OCI-LY1 (cell line): ENCODE data around the gene LRRC66.

Experiments
- H2AFZ ChIP-seq: fragments of 200-600 bp; sonication (generic), shearing (Covaris generic); 2 replicates; pipeline ENCODE4 v1.6.0; 2014; ENCODE audit warnings: antibody characterized with exemption, mild to moderate bottlenecking, low read length
- H3F3A ChIP-seq: fragments of 200-600 bp; sonication (generic), shearing (Covaris generic); 2 replicates; pipeline ENCODE4 v1.6.0; 2014; ENCODE audit warnings: mild to moderate bottlenecking, antibody characterized with exemption, low read length, moderate library complexity; ENCODE audit not compliant: insufficient read depth
- H3K27ac ChIP-seq: fragments of 200-600 bp; sonication (generic); 2 replicates; pipeline ENCODE4 v1.5.1; 2014; ENCODE audit warnings: low read length, mixed run types, mild to moderate bottlenecking, low read depth; ENCODE audit not compliant: poor library complexity, severe bottlenecking
- H3K27me3 ChIP-seq: fragments of 200-600 bp; sonication (generic); 2 replicates; pipeline ENCODE4 v1.6.0; 2014; ENCODE audit warnings: antibody characterized with exemption, mild to moderate bottlenecking, low read length, moderate library complexity; ENCODE audit not compliant: insufficient read depth
- H3K36me3 ChIP-seq: fragments of 200-600 bp; sonication (generic); 2 replicates; pipeline ENCODE4 v1.6.1; 2014; ENCODE audit warnings: mild to moderate bottlenecking, antibody characterized with exemption, low read length, moderate library complexity, mixed read lengths; ENCODE audit not compliant: insufficient read depth
- H3K4me1 ChIP-seq: fragments of 200-600 bp; sonication (generic); 2 replicates; pipeline ENCODE4 v1.5.1; 2014; ENCODE audit warnings: mild to moderate bottlenecking, low read length, moderate library complexity; ENCODE audit not compliant: insufficient read depth, severe bottlenecking
- H3K4me2 ChIP-seq: fragments of 200-600 bp; sonication (generic), shearing (Covaris generic); 2 replicates; pipeline ENCODE4 v1.6.1; 2014; ENCODE audit warnings: low read length
- H3K4me3 ChIP-seq: fragments of 200-600 bp; sonication (generic); 2 replicates; pipeline ENCODE4 v1.5.1; 2014; ENCODE audit warnings: low read length, low read depth, mild to moderate bottlenecking, mixed read lengths; ENCODE audit not compliant: poor library complexity, severe bottlenecking
- H3K79me2 ChIP-seq: fragments of 200-600 bp; shearing (Covaris generic); 2 replicates; pipeline ENCODE4 v1.6.1; 2016; ENCODE audit warnings: mixed run types, low read length, mixed read lengths; ENCODE audit not compliant: insufficient read depth
- H3K9ac ChIP-seq: fragments of 200-600 bp; sonication (generic), shearing (Covaris generic); 2 replicates; pipeline ENCODE4 v1.6.1; 2014; ENCODE audit warnings: mild to moderate bottlenecking, low read length, mixed read lengths
- H3K9me2 ChIP-seq: fragments of 200-600 bp; sonication (generic), shearing (Covaris generic); 2 replicates; pipeline ENCODE4 v1.6.1; 2014; ENCODE audit warnings: low read depth, mild to moderate bottlenecking, low read length, mixed read lengths
- H3K9me3 ChIP-seq: fragments of 200-600 bp; shearing (Covaris generic); 2 replicates; pipeline ENCODE4 v1.6.1; 2014; ENCODE audit warnings: low read length, mixed read lengths
- H4K20me1 ChIP-seq: fragments of 200-600 bp; sonication (generic), shearing (Covaris generic); 2 replicates; pipeline ENCODE4 v1.6.0; 2016; ENCODE audit warnings: mild to moderate bottlenecking, low read length; ENCODE audit not compliant: insufficient read depth
- EZH2 ChIP-seq: fragments of 200-600 bp; sonication (generic), shearing (Covaris generic); IDR thresholded peaks from 2 replicates; pipeline ENCODE4 v1.8.0; 2017; ENCODE audit warnings: borderline replicate concordance, mixed run types, mild to moderate bottlenecking, antibody characterized with exemption, low read length, moderate library complexity, mixed read lengths
- TF ChIP-seq, protein P1 (sequence below): fragments of 200-600 bp; sonication (generic), shearing (Covaris generic); IDR thresholded peaks from 2 replicates; pipeline ENCODE4 v1.5.1; 2017; ENCODE audit warnings: mild to moderate bottlenecking, antibody characterized with exemption, low read length, moderate library complexity, mixed read lengths

LRRC66 gene

GRCh38 chr4:52010986-52011385 is 9.2 kb downstream of the LRRC66 start:
- no peaks in the 10 kb centered on the region for H3K4me1 ChIP-seq
- no peak overlapping the region for H2AFZ ChIP-seq

DNA sequence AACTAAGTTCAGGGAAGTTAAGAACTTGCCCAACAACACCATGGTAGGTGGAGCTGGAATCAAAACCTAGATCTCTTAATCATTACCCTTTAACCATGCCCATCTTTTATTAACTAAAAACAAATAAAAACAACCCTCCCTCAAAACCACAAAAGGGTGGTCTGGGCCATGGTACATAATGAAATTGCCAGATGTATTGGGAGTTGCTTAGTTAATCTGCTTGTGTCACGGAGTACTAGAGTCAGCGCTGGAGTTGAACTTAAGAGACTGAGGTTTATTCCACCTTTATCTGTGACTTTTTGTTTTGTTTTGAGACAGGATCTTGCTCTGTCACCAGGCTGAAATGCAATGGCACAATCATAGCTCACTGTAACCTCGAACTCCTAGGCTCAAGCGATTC is 13.3 kb downstream of the LRRC66 start:
- no peaks in the 10 kb centered on the region for H3K9me3 ChIP-seq
- no peaks in the 10 kb centered on the region for H3K36me3 ChIP-seq
- no peak overlapping the region for H3K4me3 ChIP-seq
- H3K27ac ChIP-seq = no peak overlapping the region
- H3K9ac ChIP-seq = no peak overlapping the region
- no peaks in the 10 kb centered on the region for H3F3A ChIP-seq
- H3K4me2 ChIP-seq = no peak overlapping the region
- no peaks in the 10 kb centered on the region for H3K4me1 ChIP-seq
- H2AFZ ChIP-seq = no peak overlapping the region
- no peaks in the 10 kb centered on the region for H3K27me3 ChIP-seq
- H4K20me1 ChIP-seq = no peaks in the 10 kb centered on the region
- no peaks in the 10 kb centered on the region for H3K9me2 ChIP-seq
- no peaks in the 10 kb centered on the region for H3K79me2 ChIP-seq
- TF ChIP-seq, protein P1, sequence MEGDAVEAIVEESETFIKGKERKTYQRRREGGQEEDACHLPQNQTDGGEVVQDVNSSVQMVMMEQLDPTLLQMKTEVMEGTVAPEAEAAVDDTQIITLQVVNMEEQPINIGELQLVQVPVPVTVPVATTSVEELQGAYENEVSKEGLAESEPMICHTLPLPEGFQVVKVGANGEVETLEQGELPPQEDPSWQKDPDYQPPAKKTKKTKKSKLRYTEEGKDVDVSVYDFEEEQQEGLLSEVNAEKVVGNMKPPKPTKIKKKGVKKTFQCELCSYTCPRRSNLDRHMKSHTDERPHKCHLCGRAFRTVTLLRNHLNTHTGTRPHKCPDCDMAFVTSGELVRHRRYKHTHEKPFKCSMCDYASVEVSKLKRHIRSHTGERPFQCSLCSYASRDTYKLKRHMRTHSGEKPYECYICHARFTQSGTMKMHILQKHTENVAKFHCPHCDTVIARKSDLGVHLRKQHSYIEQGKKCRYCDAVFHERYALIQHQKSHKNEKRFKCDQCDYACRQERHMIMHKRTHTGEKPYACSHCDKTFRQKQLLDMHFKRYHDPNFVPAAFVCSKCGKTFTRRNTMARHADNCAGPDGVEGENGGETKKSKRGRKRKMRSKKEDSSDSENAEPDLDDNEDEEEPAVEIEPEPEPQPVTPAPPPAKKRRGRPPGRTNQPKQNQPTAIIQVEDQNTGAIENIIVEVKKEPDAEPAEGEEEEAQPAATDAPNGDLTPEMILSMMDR = no peak
- TF ChIP-seq EZH2 = no peak

More at GRCh38 chr4:52010986-52011385, 9.2 kb downstream of the LRRC66 start:
- Histone ChIP-seq H3F3A (no peaks in the 10 kb centered on the region), H4K20me1 (no peaks in the 10 kb centered on the region), H3K27ac (no peak overlapping the region), H3K79me2 (no peaks in the 10 kb centered on the region), H3K4me3 (no peak overlapping the region), H3K9me2 (no peaks in the 10 kb centered on the region), H3K27me3 (no peaks in the 10 kb centered on the region), H3K4me2 (no peak overlapping the region), H3K9me3 (no peaks in the 10 kb centered on the region), H3K9ac (no peak overlapping the region), H3K36me3 (no peaks in the 10 kb centered on the region)
- TF ChIP-seq, protein P1 = no peak
- no peak for TF ChIP-seq EZH2

DNA sequence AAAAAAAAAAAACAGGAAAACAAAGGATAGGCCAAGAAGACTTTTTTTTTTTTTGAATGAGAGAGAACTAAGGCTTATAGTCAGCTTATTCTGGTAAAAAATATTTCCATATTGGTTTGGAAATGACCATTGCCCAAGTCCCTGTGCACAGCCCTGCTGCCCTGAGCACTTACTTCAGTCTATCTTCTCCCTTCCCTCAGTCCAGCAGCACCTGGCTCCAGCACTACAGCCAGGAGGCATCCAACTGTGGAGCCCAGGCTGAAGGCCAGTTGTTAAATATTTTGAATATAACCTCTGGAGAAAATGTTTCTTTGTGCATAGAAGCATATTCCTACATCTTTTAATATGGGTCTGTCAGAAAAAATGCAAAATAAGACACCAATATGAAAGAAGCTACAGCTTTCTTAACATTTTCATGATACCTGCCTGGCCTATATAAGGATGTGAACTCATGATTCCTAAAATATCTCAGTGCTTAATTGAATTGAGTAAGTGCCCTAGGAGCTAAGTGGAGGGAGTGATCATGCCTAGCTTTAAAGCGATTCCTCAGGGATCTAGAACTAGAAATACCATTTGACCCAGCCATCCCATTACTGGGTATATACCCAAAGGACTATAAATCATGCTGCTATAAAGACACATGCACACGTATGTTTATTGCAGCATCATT is 14.4 kb downstream of the LRRC66 start:
- no peaks in the 10 kb centered on the region for H3K27me3 ChIP-seq
- no peak overlapping the region for H2AFZ ChIP-seq

More for the DNA sequence above, 14.4 kb downstream of the LRRC66 start:
- Histone ChIP-seq H3K79me2 (no peaks in the 10 kb centered on the region), H3K4me2 (no peak overlapping the region), H3K9me3 (no peaks in the 10 kb centered on the region), H3K9ac (no peak overlapping the region), H3K4me1 (no peaks in the 10 kb centered on the region), H3K9me2 (no peaks in the 10 kb centered on the region), H3K36me3 (no peaks in the 10 kb centered on the region), H3K27ac (no peak overlapping the region), H4K20me1 (no peaks in the 10 kb centered on the region), H3F3A (no peaks in the 10 kb centered on the region), H3K4me3 (no peak overlapping the region)
- TF ChIP-seq, protein P1 = no peak
- TF ChIP-seq EZH2 = no peak
